ENCODE data around the gene MTCL3.

The MTCL3 gene

GRCh38 chr6:127515234-127515793 is 3.8 kb downstream of the MTCL3 start:
- peak; percentile 71 for DNase-seq (ENCODE audit: low spot score)

DNA sequence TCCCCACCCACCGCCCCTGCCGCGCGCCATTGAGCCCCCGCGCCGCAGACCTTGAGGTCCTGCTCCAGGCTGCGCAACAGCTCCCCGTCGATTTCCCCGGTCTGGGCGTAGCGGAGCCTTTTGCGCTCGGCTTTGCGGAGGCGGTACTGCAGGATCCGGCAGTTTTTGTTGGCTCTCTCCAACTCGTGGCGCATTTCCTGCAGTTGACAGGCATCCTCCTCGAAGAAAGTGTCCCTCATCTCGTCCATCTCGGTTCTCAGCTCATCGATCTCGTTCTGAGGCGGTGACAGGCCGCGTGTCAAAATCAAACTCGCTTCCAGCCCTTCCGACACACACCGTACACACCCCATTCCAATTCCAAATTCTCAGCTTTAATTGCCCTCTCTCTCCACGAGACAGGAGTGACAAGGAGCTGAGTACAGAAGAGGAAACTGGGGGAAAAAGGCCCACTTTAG is 4.3 kb downstream of the MTCL3 start:
- peak; percentile 39 for DNase-seq (ENCODE audit: low spot score)

GRCh38 chr6:127514179-127514772 is 4.9 kb downstream of the MTCL3 start:
- no peak for DNase-seq (ENCODE audit: low spot score)

DNA sequence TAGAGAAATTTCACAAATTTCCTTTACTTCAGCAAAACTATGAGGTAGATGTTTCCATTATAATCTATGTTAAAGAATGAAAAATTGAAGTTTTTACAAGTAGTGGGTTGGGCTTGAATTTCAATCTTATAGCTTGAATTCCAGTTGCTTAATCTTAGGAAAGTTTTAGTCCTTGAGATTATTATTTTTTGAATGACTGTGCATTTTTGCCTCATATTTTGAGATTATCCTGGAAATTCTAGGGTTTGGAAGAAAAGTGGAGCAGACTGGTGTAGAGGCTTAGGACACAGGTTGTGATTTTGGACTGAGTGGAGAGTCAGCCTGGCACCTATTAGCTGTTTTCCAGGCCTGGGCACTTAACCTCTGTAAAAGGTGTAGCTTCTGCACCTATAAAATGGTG is 5.7 kb downstream of the MTCL3 start:
- no peak for DNase-seq (ENCODE audit: low spot score)

GRCh38 chr6:127510876-127511275 is 8.3 kb downstream of the MTCL3 start:
- DNase-seq (ENCODE audit: low spot score): peak; percentile 24

DNA sequence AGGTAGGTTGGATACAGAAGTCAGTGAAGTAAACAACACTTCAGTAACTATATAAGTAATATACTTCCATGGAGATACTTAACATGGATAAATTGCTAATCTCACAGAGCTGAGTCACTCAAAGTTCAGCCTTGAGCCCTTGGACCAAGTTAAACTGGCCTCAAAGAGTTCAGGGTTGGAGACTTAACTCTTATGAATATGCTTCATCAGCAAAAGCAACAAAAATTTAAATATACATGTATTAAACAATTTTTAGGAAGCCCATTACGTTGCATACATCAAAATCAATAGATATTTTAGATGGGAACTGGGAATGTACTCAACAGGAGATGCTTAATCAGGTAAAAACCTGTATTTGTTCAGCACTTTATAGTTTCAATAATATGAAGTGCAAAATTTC is 12.2 kb downstream of the MTCL3 start:
- no peak for DNase-seq (ENCODE audit: low spot score)

- DNase-seq (ENCODE audit: low spot score): no peak
These were observed 16.1 kb downstream of the MTCL3 start for GRCh38 chr6:127503022-127503421.

GRCh38 chr6:127497410-127497809 is 21.7 kb downstream of the MTCL3 start:
- DNase-seq (ENCODE audit: low spot score): no peak

DNA sequence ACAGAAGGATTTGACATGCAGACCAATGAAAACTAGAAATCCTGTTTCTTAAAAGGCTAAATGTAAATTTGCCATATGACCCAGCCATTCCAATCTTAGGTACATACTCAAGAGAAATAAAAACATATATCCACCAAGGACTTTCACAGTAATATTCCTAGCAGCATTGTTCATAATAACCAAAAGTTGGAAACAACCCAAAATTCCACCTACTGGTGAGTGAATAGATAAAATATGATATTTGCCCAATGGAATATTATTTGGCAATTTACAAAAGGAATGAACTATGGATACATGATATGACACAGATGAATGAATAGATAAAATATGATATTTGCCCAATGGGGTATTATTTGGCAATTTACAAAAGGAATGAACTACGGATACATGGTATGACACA is 22.7 kb downstream of the MTCL3 start:
- no peak for DNase-seq (ENCODE audit: low spot score)

DNA sequence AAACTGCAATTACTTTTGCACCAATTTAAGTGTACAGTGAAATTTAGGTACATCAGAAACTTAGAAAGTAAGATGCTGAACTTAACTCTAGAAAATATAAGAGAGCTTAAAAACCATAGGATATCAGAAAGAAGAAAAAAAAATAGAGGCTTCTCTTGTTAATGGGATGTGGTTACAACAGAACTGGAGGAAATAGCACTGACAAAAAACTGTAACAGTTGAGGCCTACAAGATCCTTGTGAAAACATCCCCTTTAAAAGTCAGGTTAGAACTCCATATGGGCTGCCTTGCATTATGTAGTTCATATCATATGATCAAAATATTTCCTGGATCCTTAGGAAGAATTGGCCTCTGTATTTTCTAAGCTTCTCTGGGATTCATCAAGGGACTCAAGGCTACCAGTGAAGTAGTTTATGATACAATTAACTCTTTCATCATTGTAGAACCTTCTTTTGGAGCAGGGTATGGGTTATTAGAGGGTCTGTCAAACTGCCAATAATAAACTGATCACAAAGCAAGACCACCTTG is 24.8 kb downstream of the MTCL3 start:
- no peak for DNase-seq (ENCODE audit: low spot score)

DNA sequence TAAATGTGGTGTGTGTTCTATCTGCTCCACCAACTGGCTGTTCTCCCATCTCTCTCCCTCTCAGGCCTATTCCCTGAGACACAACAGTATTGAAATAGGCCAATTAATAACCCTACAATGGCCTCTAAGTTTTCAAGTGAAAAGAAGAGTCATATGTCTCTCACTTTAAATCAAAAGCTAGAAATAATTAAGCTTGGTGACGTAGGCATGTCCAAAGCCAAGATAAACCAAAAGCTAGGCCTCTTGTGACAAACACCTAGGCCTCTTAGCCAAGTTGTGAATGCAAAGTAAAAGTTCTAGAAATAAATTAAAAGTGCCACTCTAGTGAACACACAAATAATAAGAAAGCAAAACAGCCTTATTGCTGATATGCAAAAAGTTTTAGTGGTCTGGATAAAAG is 29.9 kb downstream of the MTCL3 start:
- DNase-seq (ENCODE audit: low spot score): no peak

DNA sequence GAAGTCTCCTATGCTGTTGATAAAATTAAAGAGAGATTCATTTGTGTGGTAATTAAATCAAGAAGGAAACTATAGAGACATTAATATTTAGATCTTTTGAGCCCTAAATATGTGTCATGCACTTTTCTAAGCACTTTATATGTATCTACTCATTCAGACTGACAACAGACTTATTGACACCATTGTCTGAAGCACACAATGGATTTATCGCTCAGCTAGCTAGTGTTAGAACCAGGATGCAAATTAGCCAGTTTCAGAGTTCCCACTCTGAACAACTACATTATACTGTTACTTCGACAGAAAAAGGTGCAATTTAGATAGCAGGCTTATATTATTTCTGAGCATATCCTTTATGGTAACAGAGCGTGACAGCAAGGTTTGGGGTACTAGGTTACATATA is 32.2 kb downstream of the MTCL3 start:
- DNase-seq (ENCODE audit: low spot score): no peak

GRCh38 chr6:127484212-127484863 is 34.8 kb downstream of the MTCL3 start:
- DNase-seq (ENCODE audit: low spot score): no peak

DNA sequence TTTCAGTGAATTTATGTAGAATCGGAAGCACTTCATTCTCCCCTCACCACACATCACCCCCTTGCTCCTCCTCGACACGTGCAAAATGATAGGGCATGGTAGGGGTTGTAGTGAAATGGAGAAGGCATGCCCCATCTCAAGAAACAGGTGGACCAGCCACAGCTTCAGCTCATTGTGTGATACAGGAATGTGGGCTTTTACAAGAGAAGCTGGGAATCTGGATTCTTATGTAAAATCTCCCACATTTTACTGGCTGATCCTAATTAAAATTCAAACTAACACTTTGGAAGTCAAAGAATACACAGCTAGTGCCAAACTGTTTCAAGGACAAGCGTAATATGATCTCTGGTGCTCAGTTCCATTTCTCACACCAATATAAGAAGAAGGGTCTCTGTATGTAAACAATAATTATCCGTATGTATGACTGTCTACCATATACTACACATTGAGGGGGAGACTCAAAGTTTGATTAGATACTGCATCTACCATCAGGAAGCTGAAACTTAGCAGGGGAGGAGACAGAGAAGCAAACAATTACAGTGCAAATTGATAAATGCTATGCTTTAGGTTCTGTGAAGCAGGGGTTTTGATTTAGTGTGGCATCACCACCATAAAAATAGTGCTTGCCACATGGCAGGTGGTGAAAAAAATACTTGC is 35.6 kb downstream of the MTCL3 start:
- no peak for DNase-seq (ENCODE audit: low spot score)

GRCh38 chr6:127482325-127482724 is 36.8 kb downstream of the MTCL3 start:
- no peak for DNase-seq (ENCODE audit: low spot score)

- no peak for DNase-seq (ENCODE audit: low spot score)
These were observed 37.5 kb downstream of the MTCL3 start for GRCh38 chr6:127481628-127482027.

DNA sequence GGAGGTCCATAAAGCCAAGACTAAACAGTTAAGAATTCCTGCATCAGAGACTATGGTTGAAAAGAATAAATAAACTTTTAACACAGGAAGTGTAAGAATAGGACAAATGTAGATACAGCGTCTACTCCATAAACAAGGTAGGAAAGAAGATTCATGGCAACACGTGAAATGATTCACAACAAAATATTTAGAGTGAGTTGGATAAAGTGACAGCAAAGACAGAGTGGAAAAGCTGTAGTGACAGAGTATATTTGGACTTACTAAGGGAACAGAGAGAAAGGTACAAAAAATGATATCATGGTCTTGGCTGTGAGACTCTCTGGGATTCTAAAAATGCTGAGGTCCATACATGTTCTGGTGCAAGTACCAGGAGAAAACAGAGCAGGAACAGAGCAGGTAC is 38.0 kb downstream of the MTCL3 start:
- no peak for DNase-seq (ENCODE audit: low spot score)

- DNase-seq (ENCODE audit: low spot score): no peak
These were observed 41.5 kb downstream of the MTCL3 start for GRCh38 chr6:127477658-127478057.

GRCh38 chr6:127475823-127476176 is 43.3 kb downstream of the MTCL3 start:
- no peak for DNase-seq (ENCODE audit: low spot score)

DNA sequence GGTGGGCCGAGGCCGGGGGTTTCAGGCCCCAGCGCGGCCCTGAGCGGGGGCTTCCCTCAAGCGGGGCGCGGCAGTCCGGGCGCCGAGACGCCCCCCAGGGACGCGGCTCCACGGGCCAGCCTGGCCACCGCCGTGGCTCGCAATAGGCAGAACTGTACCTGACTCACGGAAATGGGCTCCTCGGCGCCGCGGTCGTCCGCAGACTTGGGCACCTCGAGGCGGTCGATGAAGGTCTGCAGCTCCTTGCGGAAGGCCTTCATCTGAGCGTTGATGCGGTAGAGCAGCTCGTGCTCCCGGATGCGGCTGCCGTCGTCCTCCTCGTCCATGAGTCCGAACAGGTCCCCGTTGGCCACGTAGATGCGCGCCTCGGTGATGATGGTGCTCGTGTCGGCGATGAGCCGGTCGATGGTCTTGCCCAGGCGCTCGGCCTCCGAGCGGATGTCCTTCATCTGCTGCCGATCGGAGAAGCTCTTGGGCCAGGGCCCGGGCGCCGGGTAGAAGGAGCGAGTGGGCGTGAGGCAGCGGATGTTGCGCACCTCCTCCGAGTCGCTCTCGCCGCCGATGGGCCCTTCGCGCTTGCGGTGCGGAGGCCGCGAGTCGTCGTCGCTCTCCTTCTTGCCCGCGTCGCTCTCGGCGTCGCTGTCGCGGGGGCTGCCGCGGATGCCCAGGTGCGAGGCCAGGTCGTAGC is 43.9 kb downstream of the MTCL3 start:
- DNase-seq (ENCODE audit: low spot score): no peak

- DNase-seq (ENCODE audit: low spot score): no peak
These were observed 47.5 kb downstream of the MTCL3 start for GRCh38 chr6:127471379-127472255.
